VCaP (cell line): Measurements from ENCODE around the gene GGA1.

Experiments used
- H3K27ac ChIP-seq: fragments of 450-650 bp; 2 replicates; pipeline ENCODE4 v1.5.1; 2017
- TF ChIP-seq, protein P1 (sequence below): fragments of 450-650 bp; conservative IDR thresholded peaks from 2 replicates; pipeline ENCODE4 v1.5.1; 2017; ENCODE audit warnings: mild to moderate bottlenecking, moderate library complexity

GGA1 gene

DNA sequence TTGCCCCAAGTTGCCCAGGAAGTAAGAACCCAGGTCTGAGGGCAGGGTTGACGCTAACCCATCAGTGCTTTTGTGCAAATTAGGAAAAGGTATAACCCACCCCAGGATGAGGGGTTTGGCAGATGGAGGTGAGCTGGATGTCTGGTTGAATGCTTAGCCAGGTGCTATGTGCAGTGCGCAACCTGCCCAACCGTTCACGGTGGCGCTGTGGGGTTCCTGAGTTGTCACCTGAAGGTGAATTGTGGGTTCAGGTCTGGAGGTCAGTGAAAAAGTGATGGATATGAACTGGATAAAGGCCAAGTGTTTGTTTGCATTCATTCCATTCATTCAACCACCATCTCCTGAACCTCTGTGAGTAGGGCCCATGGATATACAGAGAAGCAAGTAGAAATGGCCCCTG, 14.4 kb upstream of the GGA1 start:
- no peak overlapping the region for H3K27ac ChIP-seq
- TF ChIP-seq, protein P1, sequence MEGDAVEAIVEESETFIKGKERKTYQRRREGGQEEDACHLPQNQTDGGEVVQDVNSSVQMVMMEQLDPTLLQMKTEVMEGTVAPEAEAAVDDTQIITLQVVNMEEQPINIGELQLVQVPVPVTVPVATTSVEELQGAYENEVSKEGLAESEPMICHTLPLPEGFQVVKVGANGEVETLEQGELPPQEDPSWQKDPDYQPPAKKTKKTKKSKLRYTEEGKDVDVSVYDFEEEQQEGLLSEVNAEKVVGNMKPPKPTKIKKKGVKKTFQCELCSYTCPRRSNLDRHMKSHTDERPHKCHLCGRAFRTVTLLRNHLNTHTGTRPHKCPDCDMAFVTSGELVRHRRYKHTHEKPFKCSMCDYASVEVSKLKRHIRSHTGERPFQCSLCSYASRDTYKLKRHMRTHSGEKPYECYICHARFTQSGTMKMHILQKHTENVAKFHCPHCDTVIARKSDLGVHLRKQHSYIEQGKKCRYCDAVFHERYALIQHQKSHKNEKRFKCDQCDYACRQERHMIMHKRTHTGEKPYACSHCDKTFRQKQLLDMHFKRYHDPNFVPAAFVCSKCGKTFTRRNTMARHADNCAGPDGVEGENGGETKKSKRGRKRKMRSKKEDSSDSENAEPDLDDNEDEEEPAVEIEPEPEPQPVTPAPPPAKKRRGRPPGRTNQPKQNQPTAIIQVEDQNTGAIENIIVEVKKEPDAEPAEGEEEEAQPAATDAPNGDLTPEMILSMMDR: no peak

GRCh38 chr22:37599153-37599552, 9.5 kb upstream of the GGA1 start:
- peak overlapping the region; percentile 76 for H3K27ac ChIP-seq
- TF ChIP-seq, protein P1: no peak

DNA sequence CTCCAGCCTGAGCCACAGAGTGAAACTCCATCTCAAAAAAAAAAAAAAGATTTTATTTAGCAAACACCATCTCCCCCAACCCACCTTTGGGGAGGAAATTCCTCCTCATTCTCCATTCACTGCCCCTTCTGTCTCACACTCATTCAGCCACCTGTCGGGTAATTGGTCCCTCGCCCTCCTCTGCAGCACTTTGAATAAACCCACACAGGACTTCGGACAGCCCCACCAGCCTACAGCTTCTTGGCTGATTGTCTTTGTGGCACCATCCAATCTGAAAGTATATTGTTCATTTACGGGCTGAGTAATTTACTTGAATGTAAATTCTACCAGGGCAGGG, 7.5 kb upstream of the GGA1 start:
- TF ChIP-seq, protein P1: no peak
- no peak overlapping the region for H3K27ac ChIP-seq

GRCh38 chr22:37601540-37602442, 6.8 kb upstream of the GGA1 start:
- no peak overlapping the region for H3K27ac ChIP-seq
- TF ChIP-seq, protein P1: no peak

GRCh38 chr22:37602546-37603277, 5.9 kb upstream of the GGA1 start:
- peak overlapping the region; percentile 5; the same call in 1 of the 2 replicates for H3K27ac ChIP-seq

GRCh38 chr22:37604074-37604473, 4.6 kb upstream of the GGA1 start:
- H3K27ac ChIP-seq: no peak overlapping the region
- TF ChIP-seq, protein P1: no peak

DNA sequence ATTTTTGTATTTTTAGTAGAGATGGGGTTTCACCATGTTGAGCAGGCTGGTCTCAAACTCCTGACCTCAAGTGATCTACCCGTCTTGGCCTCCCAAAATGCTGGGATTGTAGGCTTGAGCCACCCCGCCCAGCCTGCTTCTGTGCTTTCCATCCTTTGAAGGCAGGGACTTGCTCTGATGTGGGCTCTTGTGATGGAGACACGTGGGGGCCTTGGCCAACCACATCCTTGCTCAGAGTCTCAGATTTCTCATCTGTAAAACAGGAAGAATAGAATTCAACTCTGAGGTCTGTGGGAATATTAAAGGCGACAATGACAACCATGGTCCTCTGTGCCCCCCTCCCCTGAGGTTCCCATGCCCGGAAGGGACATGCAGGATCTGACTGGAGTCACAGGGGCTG, 3.8 kb upstream of the GGA1 start:
- no peak overlapping the region; the same call in 1 of the 2 replicates for H3K27ac ChIP-seq
- TF ChIP-seq, protein P1: no peak
